BLaER1 treated with 17β-estradiol and CSF1 and Interleukin-3, amounts not matched to agents 10 nM and 100 nM (cell line): ENCODE measurements around the gene KLHDC8A.

ENCODE experiments used
- H3K27ac ChIP-seq, 11 experiments: shearing (Covaris generic); formaldehyde crosslinking; 2 replicates each; pipeline ENCODE4 v1.8.1; 2022
- H3K27me3 ChIP-seq, 11 experiments: shearing (Covaris generic); formaldehyde crosslinking; 2 replicates each; pipeline ENCODE4 v1.8.1; 2022
- H3K36me3 ChIP-seq, 11 experiments: shearing (Covaris generic); formaldehyde crosslinking; 2 replicates each; pipeline ENCODE4 v1.8.1; 2022
- H3K4me1 ChIP-seq, 10 experiments: shearing (Covaris generic); formaldehyde crosslinking; 2 replicates each; pipeline ENCODE4 v1.8.1; 2022
- H3K4me2 ChIP-seq, 11 experiments: shearing (Covaris generic); formaldehyde crosslinking; 2 replicates each; pipeline ENCODE4 v1.8.1; 2022
- H3K4me3 ChIP-seq, 10 experiments: shearing (Covaris generic); formaldehyde crosslinking; 2 replicates each; pipeline ENCODE4 v1.8.1; 2022
- H3K9ac ChIP-seq, 11 experiments: shearing (Covaris generic); formaldehyde crosslinking; 2 replicates each; pipeline ENCODE4 v1.8.1; 2022
- H3K9me3 ChIP-seq, 11 experiments: shearing (Covaris generic); formaldehyde crosslinking; replicated peaks in 1 of 11; 2 replicates each; pipeline ENCODE4 v1.8.1; 2022
- H4K20me1 ChIP-seq, 11 experiments: shearing (Covaris generic); formaldehyde crosslinking; 2 replicates each; pipeline ENCODE4 v1.8.1; 2022
- Cebpa-rat ChIP-seq, 11 experiments: shearing (Covaris generic); IDR thresholded peaks; 2 replicates each; pipeline ENCODE4 v1.8.1; 2022

Gene KLHDC8A

DNA sequence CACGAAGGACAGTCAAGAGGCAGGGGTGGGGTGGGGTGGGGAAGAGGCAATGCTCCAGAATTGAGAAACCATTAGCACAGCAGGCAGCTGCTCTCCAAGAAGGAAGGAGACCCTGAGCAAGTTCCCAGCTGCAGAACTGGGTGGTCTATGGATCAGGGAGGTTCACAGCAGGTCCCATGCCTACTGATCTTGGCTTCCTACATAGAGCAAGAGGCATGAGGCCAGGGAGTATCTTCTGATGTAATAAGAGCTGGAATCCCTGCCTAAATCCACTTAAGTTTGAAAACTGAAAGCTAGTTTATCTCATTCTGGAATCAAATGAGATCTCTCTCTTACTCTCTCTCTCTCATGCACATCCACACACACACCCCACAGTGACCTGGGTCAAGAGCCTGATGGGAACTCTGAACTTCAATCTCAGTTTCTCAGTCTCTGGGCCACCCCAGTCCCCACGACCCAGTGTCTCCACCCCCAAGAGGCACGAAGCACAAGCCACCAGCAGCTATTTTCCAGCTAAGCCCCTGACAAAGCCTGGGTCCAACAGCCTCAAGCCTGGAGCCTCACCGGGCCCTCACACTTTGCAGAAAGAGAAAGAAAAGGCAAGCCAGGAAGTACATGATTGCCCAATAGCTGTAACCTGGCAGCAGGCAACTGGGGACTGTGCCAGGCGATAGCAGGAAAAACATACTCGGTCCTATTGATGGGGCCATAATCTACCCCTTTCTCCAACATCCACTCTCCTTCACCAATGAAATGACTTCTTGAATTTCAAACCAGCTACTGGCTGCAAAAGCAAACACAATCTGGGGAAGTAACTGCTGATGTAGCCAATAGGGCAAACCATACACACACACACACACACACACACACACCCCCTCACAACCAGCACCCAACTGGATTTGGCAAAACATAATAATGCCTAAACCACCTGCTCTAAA lies 37.4 kb downstream of the KLHDC8A start:
- peaks cover 0 to 5% (median 0%) of the 10 kb centered on the region in 11 experiments; a peak in 2 of 22 replicates for H4K20me1 ChIP-seq
- H3K4me1 ChIP-seq, result peaks cover 30 to 75% (median 57%) of the 10 kb centered on the region in 10 experiments
- H3K9me3 ChIP-seq, result peaks cover 0 to 11% (median 5%) of the 10 kb centered on the region in 11 experiments; a peak in 10 of 22 replicates
- H3K9ac ChIP-seq, result no peak overlapping the region; a peak in 2 of 22 replicates
- peaks cover 30 to 68% (median 59%) of the 10 kb centered on the region in 11 experiments for H3K27me3 ChIP-seq
- H3K4me2 ChIP-seq, result peak overlapping the region in 10 of 11 experiments; percentile 14 to 96 (median 82); a peak in 17 of 22 replicates
- peak in 9 of 11 experiments; percentile 24 to 88 (median 73); a peak in 11 of 22 replicates for TF ChIP-seq Cebpa-rat (IDR thresholded peaks at IDR 0.05)
- no peaks in the 10 kb centered on the region for H3K36me3 ChIP-seq
- peak overlapping the region in 4 of 11 experiments; percentile 7 to 45 (median 38); a peak in 6 of 22 replicates for H3K27ac ChIP-seq
- H3K4me3 ChIP-seq, result peak overlapping the region in 2 of 10 experiments; percentile 19 to 78; a peak in 2 of 20 replicates

DNA sequence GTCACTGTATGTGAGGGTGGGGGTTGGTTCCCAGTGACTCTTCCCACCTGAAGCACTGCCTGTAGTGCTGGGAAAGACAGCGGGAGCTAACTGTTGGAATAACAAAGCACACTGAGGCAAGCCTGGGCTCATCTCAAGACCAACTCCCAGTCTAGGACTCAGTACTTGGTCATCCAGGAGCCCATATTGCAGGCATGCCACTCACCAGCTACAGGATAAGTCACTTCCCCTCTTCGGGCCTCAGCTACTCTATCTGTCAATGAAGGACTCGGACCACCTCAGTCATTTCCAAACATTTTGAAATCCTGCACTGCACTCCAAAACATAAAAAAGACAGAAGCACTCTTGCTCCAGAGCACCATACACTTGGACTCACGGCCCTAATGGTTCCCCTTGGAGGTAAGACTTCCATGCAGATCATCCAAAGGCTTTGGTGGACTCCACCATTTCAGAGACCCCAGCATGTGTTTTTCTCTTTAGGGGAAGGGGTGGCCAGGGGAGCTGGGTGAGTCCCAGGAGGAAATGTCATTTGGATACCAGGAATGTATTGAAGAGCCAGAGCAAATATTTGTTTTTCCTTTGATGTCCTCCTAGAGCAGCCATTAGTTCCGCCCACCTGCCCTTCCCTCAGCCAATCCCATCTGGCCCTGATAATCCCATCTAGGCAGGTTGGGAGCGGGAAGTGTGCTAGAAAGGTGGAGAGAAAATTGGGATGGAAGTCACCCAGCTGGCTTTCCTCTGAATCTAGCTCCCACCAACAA lies 38.3 kb downstream of the KLHDC8A start:
- H3K4me1 ChIP-seq, result peaks cover 40 to 82% (median 66%) of the 10 kb centered on the region in 10 experiments
- peaks cover 0 to 11% (median 5%) of the 10 kb centered on the region in 11 experiments; a peak in 10 of 22 replicates for H3K9me3 ChIP-seq
- H3K4me2 ChIP-seq, result peak overlapping the region in 5 of 11 experiments; percentile 4 to 96 (median 31); a peak in 8 of 22 replicates
- peaks cover 0 to 5% (median 0%) of the 10 kb centered on the region in 11 experiments; a peak in 1 of 22 replicates for H4K20me1 ChIP-seq
- H3K4me3 ChIP-seq, result no peak overlapping the region
- TF ChIP-seq Cebpa-rat (IDR thresholded peaks at IDR 0.05), result no peak
- no peaks in the 10 kb centered on the region for H3K36me3 ChIP-seq
- peaks cover 30 to 58% (median 50%) of the 10 kb centered on the region in 11 experiments for H3K27me3 ChIP-seq
- H3K27ac ChIP-seq, result no peak overlapping the region
- no peak overlapping the region for H3K9ac ChIP-seq

DNA sequence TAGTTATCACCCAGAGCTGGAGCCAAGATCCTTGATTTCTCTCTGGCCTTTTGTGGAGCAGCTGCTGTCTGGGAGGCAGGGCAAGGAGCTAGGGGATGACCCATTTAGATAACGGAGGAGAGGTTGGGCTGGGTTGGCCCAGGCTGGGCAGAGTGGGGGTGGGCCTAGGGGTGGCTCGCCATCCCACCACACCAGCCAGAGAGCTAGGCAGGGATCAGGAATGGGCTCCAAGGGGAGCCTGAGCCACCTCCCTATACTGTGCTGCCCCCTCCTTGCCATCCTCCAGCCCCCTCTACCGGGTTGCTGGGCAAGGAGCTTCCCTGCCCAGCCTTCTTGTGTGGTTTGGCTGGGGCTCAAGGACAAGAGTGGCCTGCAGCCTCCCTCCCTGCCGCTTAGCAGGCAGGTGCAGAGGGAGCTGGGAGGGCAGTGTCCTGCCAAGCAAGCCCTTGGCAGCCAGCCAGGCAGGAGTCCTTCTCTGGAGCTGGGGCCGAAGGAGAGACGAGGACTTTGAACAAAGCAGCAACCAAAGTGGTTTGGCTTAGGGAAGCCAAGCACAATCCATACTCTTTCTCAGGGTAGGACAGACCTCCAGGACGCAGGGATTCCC lies 39.3 kb downstream of the KLHDC8A start:
- Histone ChIP-seq H3K4me3 (no peak overlapping the region), H3K9ac (no peak overlapping the region), H3K4me2 (peak overlapping the region in 3 of 11 experiments; percentile 4 to 94 (median 94); a peak in 6 of 22 replicates), H3K27me3 (peaks cover 20 to 48% (median 40%) of the 10 kb centered on the region in 11 experiments), H4K20me1 (peaks cover 0 to 5% (median 0%) of the 10 kb centered on the region in 11 experiments; a peak in 1 of 22 replicates), H3K4me1 (peaks cover 50 to 92% (median 76%) of the 10 kb centered on the region in 10 experiments), H3K36me3 (no peaks in the 10 kb centered on the region), H3K27ac (no peak overlapping the region), H3K9me3 (peaks cover 0 to 11% (median 5%) of the 10 kb centered on the region in 11 experiments; a peak in 10 of 22 replicates)
- TF ChIP-seq Cebpa-rat (IDR thresholded peaks at IDR 0.05), result no peak

DNA sequence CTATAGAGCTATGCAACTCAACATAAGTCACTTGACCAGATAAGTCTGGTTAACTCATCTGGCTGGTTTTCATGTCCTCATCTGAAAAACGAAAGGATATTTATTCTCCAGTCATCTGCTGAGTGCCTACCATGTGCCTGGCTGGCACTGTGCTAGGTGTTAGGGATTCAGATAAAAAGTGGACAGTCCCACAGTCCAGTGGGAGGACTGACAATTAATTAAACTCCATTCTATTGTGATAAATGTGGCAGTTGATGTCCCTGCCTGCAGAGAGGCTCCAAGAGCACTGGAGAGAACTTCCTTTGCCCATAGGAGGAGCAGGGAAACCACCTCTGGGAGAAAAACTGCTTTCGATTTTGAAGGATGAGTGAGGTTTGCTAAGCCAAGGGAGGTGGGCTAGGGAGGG lies 40.6 kb downstream of the KLHDC8A start:
- H3K9me3 ChIP-seq, result no peaks in the 10 kb centered on the region
- H3K27me3 ChIP-seq, result peaks cover 8 to 36% (median 28%) of the 10 kb centered on the region in 11 experiments
- peak overlapping the region; percentile 37 to 97 (median 85); a peak in 21 of 22 replicates for H3K4me2 ChIP-seq
- peaks cover 44 to 97% (median 76%) of the 10 kb centered on the region in 10 experiments for H3K4me1 ChIP-seq
- no peak for TF ChIP-seq Cebpa-rat (IDR thresholded peaks at IDR 0.05)
- peaks cover 0 to 3% (median 0%) of the 10 kb centered on the region in 11 experiments; a peak in 1 of 22 replicates for H4K20me1 ChIP-seq
- H3K27ac ChIP-seq, result no peak overlapping the region
- H3K4me3 ChIP-seq, result no peak overlapping the region
- no peaks in the 10 kb centered on the region for H3K36me3 ChIP-seq
- no peak overlapping the region for H3K9ac ChIP-seq

DNA sequence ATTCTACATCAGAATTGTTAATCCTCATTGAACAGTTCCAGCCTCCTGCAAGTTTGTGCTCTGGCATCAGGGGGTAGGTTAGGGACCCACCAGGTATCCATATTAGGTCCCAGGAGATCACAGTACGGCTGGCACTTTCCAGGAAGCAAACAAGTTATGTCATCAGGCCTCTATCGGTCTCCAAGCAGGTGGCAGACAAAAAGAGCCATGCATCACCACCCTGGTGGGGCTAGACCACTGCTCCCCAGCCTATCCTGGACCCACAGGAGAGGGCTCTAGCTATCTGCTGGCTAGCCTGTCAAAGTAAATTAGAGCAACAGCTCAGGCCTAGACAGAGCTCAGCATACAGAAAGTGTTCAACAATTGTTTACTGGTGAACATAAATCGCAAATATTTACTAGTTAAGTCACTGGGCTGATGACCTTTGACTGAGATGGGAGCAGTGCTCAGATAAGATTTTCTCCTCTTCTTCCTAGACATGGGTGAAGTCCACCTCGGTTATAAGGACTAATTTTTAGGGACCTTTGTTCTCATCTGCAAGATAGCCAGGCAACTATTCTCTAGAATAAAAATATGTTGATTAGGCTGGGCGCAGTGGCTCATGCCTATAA lies 41.6 kb downstream of the KLHDC8A start:
- Histone ChIP-seq H3K9me3 (no peaks in the 10 kb centered on the region), H3K9ac (peak overlapping the region in 2 of 11 experiments; percentile 75 to 89; a peak in 1 of 22 replicates), H3K4me1 (peaks cover 40 to 97% (median 70%) of the 10 kb centered on the region in 10 experiments), H4K20me1 (peaks cover 0 to 3% (median 0%) of the 10 kb centered on the region in 11 experiments; a peak in 1 of 22 replicates), H3K4me2 (peak overlapping the region; percentile 82 to 98 (median 94)), H3K27ac (peak overlapping the region in 6 of 11 experiments; percentile 13 to 98 (median 92); a peak in 7 of 22 replicates), H3K4me3 (no peak overlapping the region), H3K27me3 (peaks cover 0 to 25% (median 17%) of the 10 kb centered on the region in 11 experiments; a peak in 18 of 22 replicates), H3K36me3 (peaks cover 0 to 9% (median 0%) of the 10 kb centered on the region in 11 experiments; a peak in 2 of 22 replicates)
- no peak for TF ChIP-seq Cebpa-rat (IDR thresholded peaks at IDR 0.05)

DNA sequence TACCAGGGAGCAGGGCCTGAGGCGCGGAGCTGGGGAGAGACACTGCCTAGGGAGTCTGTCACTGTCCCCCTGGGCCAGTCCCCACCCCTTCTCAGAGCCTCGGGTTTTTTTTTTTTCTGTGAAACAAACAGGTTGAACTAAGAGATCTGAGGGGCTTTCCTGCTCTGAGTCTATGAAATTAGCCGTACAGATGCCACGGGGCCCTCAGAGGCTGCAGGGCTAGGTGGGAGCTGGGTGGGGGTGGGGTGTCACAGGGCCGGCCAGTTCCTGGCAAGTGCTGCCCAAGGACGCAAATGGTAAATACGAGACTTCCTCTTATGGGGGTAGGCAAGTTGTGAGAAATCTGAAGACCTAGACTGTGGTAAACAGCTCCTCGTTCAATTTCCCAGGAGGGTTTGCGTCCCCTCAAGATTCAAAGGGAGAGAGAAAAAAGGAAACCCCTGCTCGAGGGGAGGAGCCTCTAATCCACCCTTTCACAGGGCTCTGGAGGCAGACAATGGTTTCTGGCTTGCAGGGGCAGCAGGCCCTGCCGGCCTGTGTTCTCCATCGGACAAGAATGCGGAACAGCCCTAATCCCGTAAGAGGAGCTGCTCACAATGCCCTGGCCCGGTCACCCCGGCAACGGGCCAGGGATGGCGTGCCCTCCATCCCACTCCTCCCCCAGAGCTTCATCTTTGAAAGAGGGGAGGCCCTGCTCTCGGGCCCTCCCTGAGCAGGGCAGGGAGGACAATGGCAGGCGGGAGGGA lies 43.0 kb downstream of the KLHDC8A start:
- H3K27me3 ChIP-seq, result peaks cover 0 to 15% (median 4%) of the 10 kb centered on the region in 11 experiments; a peak in 12 of 22 replicates
- H4K20me1 ChIP-seq, result no peaks in the 10 kb centered on the region; a peak in 1 of 22 replicates
- peaks cover 0 to 15% (median 0%) of the 10 kb centered on the region in 11 experiments; a peak in 3 of 22 replicates for H3K36me3 ChIP-seq
- no peaks in the 10 kb centered on the region for H3K9me3 ChIP-seq
- peaks cover 40 to 86% (median 58%) of the 10 kb centered on the region in 10 experiments for H3K4me1 ChIP-seq
- H3K27ac ChIP-seq, result peak overlapping the region; percentile 43 to 98 (median 89); a peak in 21 of 22 replicates
- peak overlapping the region; percentile 82 to 98 (median 94) for H3K4me2 ChIP-seq
- no peak for TF ChIP-seq Cebpa-rat (IDR thresholded peaks at IDR 0.05)
- peak overlapping the region; percentile 25 to 50 (median 40); a peak in 16 of 20 replicates for H3K4me3 ChIP-seq
- H3K9ac ChIP-seq, result peak overlapping the region; percentile 50 to 89 (median 77)
